PC-9 (cell line): Measurements from ENCODE around the gene IQGAP3.

ENCODE experiments used
- EZH2 ChIP-seq: fragments of 200-600 bp; sonication (generic); IDR thresholded peaks from 2 replicates; pipeline ENCODE4 v1.8.0; 2017; ENCODE audit warnings: antibody characterized with exemption, low read depth
- TF ChIP-seq, protein P1 (sequence below): fragments of 200-600 bp; sonication (generic); conservative IDR thresholded peaks from 2 replicates; pipeline ENCODE4 v1.6.1; 2017; ENCODE audit warnings: mixed run types, antibody characterized with exemption, mild to moderate bottlenecking, moderate library complexity

DNA sequence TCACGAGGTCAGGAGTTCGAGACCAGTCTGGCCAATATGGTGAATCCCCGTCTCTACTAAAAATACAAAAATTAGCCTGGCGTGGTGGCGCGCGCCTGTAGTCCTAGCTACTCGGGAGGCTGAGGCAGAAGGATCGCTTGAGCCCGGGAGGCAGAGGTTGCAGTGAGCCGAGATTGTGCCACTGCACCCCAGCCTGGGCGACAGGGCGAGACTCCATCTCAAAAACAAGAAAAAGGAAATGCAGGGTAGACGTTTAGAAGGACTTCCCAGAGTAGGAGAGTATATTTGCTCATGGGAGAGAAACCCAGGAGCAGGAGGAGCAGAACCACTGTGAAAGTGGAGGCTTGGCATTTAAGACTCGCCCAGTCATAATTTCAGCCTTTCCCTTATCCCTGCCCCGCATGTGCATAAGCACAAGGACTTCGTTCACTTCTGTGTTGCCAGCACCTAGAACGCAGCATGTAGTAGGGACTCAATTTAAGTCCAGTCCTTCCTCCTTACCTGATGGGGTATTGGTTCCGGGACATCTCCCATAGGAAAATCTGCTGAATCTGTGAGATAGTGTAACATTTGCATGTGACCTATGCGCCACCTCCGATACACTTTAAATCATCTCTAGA lies 66.6 kb downstream of the IQGAP3 start:
- TF ChIP-seq, protein P1, sequence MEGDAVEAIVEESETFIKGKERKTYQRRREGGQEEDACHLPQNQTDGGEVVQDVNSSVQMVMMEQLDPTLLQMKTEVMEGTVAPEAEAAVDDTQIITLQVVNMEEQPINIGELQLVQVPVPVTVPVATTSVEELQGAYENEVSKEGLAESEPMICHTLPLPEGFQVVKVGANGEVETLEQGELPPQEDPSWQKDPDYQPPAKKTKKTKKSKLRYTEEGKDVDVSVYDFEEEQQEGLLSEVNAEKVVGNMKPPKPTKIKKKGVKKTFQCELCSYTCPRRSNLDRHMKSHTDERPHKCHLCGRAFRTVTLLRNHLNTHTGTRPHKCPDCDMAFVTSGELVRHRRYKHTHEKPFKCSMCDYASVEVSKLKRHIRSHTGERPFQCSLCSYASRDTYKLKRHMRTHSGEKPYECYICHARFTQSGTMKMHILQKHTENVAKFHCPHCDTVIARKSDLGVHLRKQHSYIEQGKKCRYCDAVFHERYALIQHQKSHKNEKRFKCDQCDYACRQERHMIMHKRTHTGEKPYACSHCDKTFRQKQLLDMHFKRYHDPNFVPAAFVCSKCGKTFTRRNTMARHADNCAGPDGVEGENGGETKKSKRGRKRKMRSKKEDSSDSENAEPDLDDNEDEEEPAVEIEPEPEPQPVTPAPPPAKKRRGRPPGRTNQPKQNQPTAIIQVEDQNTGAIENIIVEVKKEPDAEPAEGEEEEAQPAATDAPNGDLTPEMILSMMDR: no peak
- TF ChIP-seq EZH2: no peak
